SKM-1 (cell line): ENCODE measurements around the gene AHDC1.

ENCODE experiments used
- DNase-seq: peaks from one replicate; lab custom pipeline; 2025; ENCODE audit not compliant: unreplicated experiment; lab: John Stamatoyannopoulos, UW

AHDC1 gene

DNA sequence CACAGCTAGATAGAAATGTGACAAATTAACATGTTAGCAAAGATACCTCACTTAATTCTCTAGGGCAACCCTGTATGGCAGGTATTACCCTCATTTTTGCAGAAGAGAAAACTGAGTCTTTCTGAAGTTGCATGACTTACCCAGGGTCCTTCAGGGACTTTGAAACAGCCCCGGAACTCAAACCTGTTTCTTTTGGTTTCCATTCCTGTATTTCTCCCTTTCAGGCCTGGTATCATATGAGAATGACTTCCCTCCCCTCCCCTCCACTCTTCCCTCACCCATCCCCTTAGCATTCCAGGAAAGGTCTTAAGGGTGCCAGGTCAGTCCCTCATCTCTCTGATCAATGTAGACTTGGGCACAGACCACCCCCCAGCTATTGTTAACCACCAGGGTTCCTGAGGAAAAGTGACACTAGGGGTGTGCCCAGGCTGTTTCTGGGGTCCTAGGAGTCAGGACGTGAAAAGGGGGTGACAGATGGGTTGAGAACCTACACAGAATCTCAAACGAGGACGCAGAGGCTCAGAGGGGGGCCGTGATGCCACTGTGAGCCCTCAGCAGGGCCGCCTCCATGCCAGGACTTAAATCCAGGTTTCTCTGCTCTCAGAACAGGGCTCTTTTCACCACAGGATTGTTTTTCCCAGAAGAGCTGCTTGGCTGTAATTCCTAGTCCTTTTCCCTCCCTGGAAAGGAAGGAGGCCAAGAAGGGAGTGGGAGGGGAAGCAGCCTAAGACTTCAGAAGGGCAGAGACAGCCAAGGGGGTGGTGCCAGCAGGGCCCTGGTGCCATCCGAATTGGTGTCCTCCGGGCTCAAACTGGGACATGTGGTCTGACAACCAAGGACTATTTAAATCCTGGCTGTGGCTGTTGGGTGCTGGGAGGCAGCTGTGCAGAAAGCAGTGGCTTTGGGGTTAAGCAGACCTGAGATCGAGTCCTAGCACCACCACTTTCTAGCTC, 111.9 kb downstream of the AHDC1 start:
- DNase-seq: no peak

DNA sequence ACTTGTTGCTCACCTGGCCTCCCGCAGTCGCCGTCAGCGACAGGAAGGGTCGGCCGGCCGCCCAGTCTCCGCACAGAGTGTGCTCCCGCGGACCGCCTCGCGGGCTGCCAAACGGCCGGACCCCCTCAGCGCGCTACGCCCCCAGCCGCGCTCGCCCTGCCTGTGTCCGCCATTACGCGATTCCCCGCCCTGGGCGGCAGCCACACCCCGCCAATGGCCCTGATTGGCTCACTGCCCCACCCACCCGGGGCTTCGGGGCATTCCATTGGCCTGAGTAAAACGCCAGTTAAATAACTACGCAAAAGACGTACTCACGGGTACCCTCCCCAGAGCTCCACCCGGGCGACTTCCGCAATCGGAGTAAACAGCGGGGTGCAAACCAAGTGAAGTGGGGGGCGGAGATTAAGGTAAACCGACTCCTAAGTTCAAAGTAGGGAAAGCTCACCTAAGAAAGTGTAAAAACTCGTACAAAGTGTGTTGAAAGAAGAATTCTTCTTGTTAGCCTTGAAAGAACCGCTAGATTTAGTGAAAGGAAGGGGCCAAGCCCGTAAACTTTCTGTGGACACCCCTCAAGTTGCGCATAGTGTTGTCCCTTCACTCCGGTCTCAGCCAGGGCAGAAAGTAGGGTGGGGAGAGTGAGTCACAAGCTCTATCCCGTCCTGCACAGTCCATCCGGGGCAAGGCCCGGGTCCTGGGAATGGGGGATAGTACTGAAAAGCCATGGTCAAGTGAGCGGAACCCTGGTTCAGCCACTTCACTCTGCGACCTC, 113.8 kb downstream of the AHDC1 start, which contains the start of gene WASF2:
Gene WASF2 (minus strand): TSS at position 195 of the 769 bp plus-strand sequence. CDS start 61,277 bp downstream, outside the sequence.
- peak; percentile 94 for DNase-seq

DNA sequence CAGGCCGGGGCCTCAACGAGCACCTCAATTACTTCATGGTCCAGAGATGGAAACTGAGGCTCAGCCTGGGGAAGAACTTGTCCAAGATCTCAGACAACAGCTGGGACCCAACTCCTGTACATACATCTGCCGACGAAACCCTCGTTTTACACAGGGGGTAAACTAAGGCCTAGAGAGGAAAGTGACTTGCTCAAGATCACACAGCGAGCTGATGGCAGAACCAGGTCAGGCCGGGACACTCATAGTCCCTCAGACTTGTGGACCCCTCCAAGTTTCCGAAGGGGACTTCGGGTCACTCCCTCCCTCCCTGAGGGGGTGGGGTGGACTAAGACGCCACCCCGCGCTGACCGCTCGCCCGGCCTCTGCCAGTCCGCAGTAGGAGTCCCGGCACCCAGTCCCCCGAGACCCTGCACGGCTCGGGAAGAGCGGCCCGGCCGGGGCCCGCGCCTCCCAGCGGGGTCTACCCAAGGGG, 114.4 kb downstream of the AHDC1 start:
- no peak for DNase-seq

DNA sequence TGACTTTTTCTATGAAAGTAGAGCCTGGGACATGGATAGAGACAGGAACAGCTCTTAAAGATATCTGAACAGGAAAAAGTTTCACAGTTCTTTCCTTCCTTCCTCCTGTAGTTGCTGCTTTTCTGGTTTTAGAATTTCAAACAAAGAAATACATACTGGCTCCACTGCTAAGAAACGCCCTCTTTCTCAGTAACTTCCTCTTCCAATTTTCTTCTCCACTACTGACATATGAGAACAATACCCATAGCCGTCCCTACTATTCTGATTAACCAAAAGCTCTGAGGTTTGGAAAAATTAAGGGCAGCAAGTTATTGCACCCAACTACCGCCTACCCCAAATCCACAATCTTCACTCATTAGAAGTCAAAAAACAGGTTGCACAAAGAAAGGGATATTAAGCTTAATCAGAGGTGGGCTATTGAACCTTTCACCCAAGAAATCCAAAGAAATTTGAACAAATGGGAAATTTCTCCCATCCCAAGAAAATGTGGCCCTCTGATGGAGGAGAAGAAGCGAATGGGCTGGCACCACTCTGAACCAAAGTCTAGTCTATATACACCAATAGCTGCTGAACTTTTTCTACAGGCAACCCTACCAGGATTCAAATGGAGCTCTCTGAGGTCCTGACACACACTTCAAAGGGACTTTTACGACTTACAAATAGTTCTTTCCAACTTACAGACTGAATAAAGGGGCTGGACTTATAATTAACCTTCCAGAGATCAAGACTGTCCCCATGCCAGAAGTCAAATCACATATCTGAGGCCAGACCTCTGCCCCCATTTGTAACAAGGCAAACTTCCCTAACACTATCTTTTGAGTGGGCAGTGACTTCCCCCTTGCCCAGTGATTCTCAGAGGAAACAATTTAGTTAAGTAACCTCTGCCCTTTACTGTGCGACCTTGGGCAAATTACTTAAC, 115.7 kb downstream of the AHDC1 start:
- DNase-seq: peak; percentile 81

DNA sequence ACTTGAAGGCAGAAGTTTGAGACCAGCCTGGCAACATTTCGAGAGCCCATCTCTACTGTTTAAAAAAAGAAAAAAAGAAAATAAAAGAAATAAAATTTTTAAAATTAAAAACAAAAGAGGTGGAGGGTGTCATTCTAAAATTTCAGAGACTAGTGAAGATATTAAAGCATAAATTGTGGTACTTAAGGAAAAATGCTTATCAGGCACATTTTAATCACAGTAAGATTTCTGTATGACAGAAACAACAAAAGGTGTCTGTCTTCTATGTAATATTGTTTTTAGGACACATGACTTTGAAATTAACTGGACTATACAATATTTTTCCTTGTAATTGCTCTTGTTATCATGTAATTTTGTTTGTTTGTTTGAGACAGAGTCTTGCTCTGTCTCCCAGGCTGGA, 118.6 kb downstream of the AHDC1 start:
- DNase-seq: no peak
